HG02973 (cell line): ENCODE results near the gene CSNK1G1.
A peak's percentile ranks its signal among the peaks of the same experiment; 100 is the strongest.

Source experiments
- ATAC-seq: cut with Tn5 transposase; IDR thresholded peaks from one replicate; pipeline ENCODE4 v1.9.1; 2021; ENCODE audit warnings: moderate library complexity; ENCODE audit not compliant: unreplicated experiment

The CSNK1G1 gene

GRCh38 chr15:64156652-64157331, 199.2 kb downstream of the CSNK1G1 start:
- no peak for ATAC-seq

- no peak for ATAC-seq
Observed at GRCh38 chr15:64155802-64156651, 199.9 kb downstream of the CSNK1G1 start.

- peak; percentile 61 for ATAC-seq
Observed at GRCh38 chr15:64153480-64154367, 202.2 kb downstream of the CSNK1G1 start.

GRCh38 chr15:64152507-64153387, 203.2 kb downstream of the CSNK1G1 start:
- ATAC-seq: no peak

GRCh38 chr15:64151727-64152506, 204.1 kb downstream of the CSNK1G1 start, which contains the start of gene SNX22:
Gene SNX22, plus strand, starts transcription at chr15:64151731. Its CDS starts 45 bp downstream, at chr15:64151776.
- no peak for ATAC-seq

- ATAC-seq: no peak
Observed at GRCh38 chr15:64149893-64150578, 205.9 kb downstream of the CSNK1G1 start.

GRCh38 chr15:64149424-64149823, 206.5 kb downstream of the CSNK1G1 start:
- ATAC-seq: no peak

GRCh38 chr15:64148581-64148980, 207.4 kb downstream of the CSNK1G1 start:
- ATAC-seq: no peak

- no peak for ATAC-seq
Observed at GRCh38 chr15:64148168-64148567, 207.8 kb downstream of the CSNK1G1 start.

GRCh38 chr15:64146885-64147681, 208.9 kb downstream of the CSNK1G1 start:
- no peak for ATAC-seq

- ATAC-seq: no peak
Observed at GRCh38 chr15:64146520-64146884, 209.5 kb downstream of the CSNK1G1 start.

- ATAC-seq: no peak
Observed at GRCh38 chr15:64146041-64146440, 209.9 kb downstream of the CSNK1G1 start.

- peak; percentile 71 for ATAC-seq
Observed at GRCh38 chr15:64144565-64145281, 211.2 kb downstream of the CSNK1G1 start.

GRCh38 chr15:64144192-64144564, 211.8 kb downstream of the CSNK1G1 start:
- ATAC-seq: no peak

GRCh38 chr15:64143276-64143675, 212.7 kb downstream of the CSNK1G1 start:
- no peak for ATAC-seq

GRCh38 chr15:64141798-64142512, 214.0 kb downstream of the CSNK1G1 start:
- no peak for ATAC-seq
